ENCODE data around the gene ZNF804A. TPM values are rescaled to one million over a fixed set of nuclear protein-coding genes. Genes with fewer than 3 reads are reported as not detected.

The ZNF804A gene
- total and polyA plus RNA-seq, 2 donors from 2014 or later, result 0.19 to 1.2 TPM

DNA sequence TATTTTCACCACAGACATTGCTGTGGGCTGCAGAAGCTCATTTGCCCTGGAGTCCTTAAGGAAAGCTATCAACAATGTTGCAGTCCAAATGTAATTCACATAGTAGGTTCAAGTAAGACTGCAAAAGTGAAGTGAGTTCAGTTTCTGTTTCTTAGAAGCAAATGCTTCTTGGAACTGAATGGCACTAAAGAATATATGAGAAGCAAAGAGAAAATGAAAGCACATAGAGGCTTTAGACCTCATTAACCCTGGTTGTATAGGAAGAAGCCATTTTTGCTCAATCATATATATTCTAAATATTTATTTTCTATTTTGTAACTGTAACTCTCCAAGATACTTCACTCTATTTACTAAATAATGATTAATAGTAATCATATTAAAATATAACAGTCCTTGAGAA is 292.0 kb downstream of the ZNF804A start:
- H3K36me3 ChIP-seq (ENCODE audit: control insufficient read depth in 2 of 3, insufficient read depth in 3 of 3, low read length in 3 of 3), result no peaks in the 10 kb centered on the region
- no peak for DNase-seq
- H3K27me3 ChIP-seq (ENCODE audit: control insufficient read depth, insufficient read depth, low read length), result no peaks in the 10 kb centered on the region
- TF ChIP-seq, protein P1, sequence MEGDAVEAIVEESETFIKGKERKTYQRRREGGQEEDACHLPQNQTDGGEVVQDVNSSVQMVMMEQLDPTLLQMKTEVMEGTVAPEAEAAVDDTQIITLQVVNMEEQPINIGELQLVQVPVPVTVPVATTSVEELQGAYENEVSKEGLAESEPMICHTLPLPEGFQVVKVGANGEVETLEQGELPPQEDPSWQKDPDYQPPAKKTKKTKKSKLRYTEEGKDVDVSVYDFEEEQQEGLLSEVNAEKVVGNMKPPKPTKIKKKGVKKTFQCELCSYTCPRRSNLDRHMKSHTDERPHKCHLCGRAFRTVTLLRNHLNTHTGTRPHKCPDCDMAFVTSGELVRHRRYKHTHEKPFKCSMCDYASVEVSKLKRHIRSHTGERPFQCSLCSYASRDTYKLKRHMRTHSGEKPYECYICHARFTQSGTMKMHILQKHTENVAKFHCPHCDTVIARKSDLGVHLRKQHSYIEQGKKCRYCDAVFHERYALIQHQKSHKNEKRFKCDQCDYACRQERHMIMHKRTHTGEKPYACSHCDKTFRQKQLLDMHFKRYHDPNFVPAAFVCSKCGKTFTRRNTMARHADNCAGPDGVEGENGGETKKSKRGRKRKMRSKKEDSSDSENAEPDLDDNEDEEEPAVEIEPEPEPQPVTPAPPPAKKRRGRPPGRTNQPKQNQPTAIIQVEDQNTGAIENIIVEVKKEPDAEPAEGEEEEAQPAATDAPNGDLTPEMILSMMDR (IDR thresholded peaks at IDR 0.05; ENCODE audit: borderline replicate concordance, extremely low read depth, insufficient read depth), result no peak
- H3K9ac ChIP-seq (ENCODE audit: low read length in 3 of 3), result no peak overlapping the region
- FAIRE-seq, result no peak
- no peaks in the 10 kb centered on the region for H3K4me1 ChIP-seq (ENCODE audit: control insufficient read depth in 2 of 3, insufficient read depth in 2 of 3, low read depth in 1 of 3, low read length in 3 of 3)
- H3K9me3 ChIP-seq (ENCODE audit: control insufficient read depth in 2 of 3, insufficient read depth in 1 of 3, low read length in 3 of 3), result peaks cover 0 to 2% (median 0%) of the 10 kb centered on the region in 3 donors
- no peak overlapping the region for H3K27ac ChIP-seq (ENCODE audit: low read depth in 2 of 2, low read length in 2 of 2)
- intact Hi-C loops (cut with DNase I), result no loop called here
- H3K4me3 ChIP-seq (ENCODE audit: low read length in 3 of 3), result no peak overlapping the region

DNA sequence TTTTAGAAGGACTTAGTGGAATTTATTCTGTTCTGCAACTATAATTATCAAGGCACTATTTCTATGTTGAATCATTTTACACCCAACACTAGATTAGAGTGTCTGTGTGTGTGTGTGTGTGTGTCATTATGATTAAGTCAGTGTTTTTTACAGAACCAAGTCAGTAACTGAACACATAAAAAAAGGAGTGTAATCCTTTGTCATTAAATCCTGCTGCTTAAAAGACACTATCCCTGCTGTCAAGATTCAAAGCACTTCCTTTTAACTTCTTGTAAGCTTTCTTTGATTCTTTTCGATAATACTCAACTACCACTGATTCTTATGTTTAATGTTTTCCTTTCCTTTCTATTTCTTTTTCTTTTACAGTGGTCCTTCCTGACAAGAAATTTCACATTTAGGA is 306.7 kb downstream of the ZNF804A start:
- Histone ChIP-seq H3K36me3 (ENCODE audit: control insufficient read depth in 2 of 3, insufficient read depth in 3 of 3, low read length in 3 of 3) (no peaks in the 10 kb centered on the region), H3K9me3 (ENCODE audit: control insufficient read depth in 2 of 3, insufficient read depth in 1 of 3, low read length in 3 of 3) (peaks cover 0 to under 1% (median 0%) of the 10 kb centered on the region in 3 donors), H3K9ac (ENCODE audit: low read length in 3 of 3) (no peak overlapping the region), H3K27me3 (ENCODE audit: control insufficient read depth, insufficient read depth, low read length) (no peaks in the 10 kb centered on the region), H3K4me3 (ENCODE audit: low read length in 3 of 3) (no peak overlapping the region), H3K4me1 (ENCODE audit: control insufficient read depth in 2 of 3, insufficient read depth in 2 of 3, low read depth in 1 of 3, low read length in 3 of 3) (no peaks in the 10 kb centered on the region), H3K27ac (ENCODE audit: low read depth in 2 of 2, low read length in 2 of 2) (no peak overlapping the region)
- intact Hi-C loops (cut with DNase I), result no loop called here
- DNase-seq (no peak), FAIRE-seq (no peak)
- TF ChIP-seq, protein P1 (IDR thresholded peaks at IDR 0.05; ENCODE audit: borderline replicate concordance, extremely low read depth, insufficient read depth), result no peak

DNA sequence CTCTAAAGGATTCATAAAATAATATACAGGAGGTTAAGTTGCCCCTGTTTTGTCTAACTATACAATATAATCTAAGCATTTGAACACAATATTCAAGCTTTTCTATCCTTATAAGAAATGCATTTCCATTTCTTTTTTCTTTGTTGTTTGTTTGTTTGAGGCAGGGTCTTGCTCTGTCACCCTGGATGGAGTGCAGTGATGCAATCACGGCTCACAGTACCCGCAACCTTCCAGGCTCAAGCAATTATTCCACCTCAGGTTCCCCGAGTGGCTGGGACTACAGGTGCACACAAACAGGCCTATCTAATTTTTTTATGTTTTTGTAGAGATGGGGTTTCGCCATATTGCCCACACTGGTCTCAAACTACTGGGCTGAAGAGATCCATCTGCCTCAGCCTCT is 307.8 kb downstream of the ZNF804A start:
- Histone ChIP-seq H3K4me1 (ENCODE audit: control insufficient read depth in 2 of 3, insufficient read depth in 2 of 3, low read depth in 1 of 3, low read length in 3 of 3) (no peaks in the 10 kb centered on the region), H3K9me3 (ENCODE audit: control insufficient read depth in 2 of 3, insufficient read depth in 1 of 3, low read length in 3 of 3) (peaks cover 0 to 4% (median 0%) of the 10 kb centered on the region in 3 donors), H3K27ac (ENCODE audit: low read depth in 2 of 2, low read length in 2 of 2) (no peak overlapping the region), H3K36me3 (ENCODE audit: control insufficient read depth in 2 of 3, insufficient read depth in 3 of 3, low read length in 3 of 3) (no peaks in the 10 kb centered on the region), H3K9ac (ENCODE audit: low read length in 3 of 3) (no peak overlapping the region), H3K27me3 (ENCODE audit: control insufficient read depth, insufficient read depth, low read length) (no peaks in the 10 kb centered on the region), H3K4me3 (ENCODE audit: low read length in 3 of 3) (no peak overlapping the region)
- DNase-seq (no peak), FAIRE-seq (no peak)
- TF ChIP-seq, protein P1 (IDR thresholded peaks at IDR 0.05; ENCODE audit: borderline replicate concordance, extremely low read depth, insufficient read depth), result no peak
- intact Hi-C loops (cut with DNase I), result no loop called here

DNA sequence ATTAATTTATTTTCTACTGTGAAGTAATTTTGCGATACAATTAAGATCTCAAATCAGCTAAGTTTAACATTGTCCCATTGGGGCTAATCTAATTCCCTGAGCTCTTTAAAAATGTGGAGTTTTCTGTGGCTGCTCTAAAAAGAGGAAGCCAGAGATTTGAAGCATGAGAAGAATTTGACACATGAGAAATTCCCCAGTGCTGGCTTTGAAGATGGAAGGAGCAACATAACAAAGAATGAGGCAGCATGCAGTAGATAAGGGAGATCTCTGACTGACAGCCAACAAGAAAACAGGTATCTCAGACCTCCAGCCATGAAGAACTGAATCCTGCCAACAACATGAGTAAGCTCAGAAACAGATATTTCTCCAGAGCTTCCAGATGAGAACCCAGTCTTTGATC is 308.4 kb downstream of the ZNF804A start:
- FAIRE-seq (no peak), DNase-seq (no peak)
- Histone ChIP-seq H3K27ac (ENCODE audit: low read depth in 2 of 2, low read length in 2 of 2) (no peak overlapping the region), H3K9ac (ENCODE audit: low read length in 3 of 3) (no peak overlapping the region), H3K4me3 (ENCODE audit: low read length in 3 of 3) (no peak overlapping the region), H3K27me3 (ENCODE audit: control insufficient read depth, insufficient read depth, low read length) (no peaks in the 10 kb centered on the region), H3K36me3 (ENCODE audit: control insufficient read depth in 2 of 3, insufficient read depth in 3 of 3, low read length in 3 of 3) (no peaks in the 10 kb centered on the region), H3K9me3 (ENCODE audit: control insufficient read depth in 2 of 3, insufficient read depth in 1 of 3, low read length in 3 of 3) (peaks cover 0 to 4% (median 0%) of the 10 kb centered on the region in 3 donors), H3K4me1 (ENCODE audit: control insufficient read depth in 2 of 3, insufficient read depth in 2 of 3, low read depth in 1 of 3, low read length in 3 of 3) (no peaks in the 10 kb centered on the region)
- intact Hi-C loops (cut with DNase I), result no loop called here
- TF ChIP-seq, protein P1 (IDR thresholded peaks at IDR 0.05; ENCODE audit: borderline replicate concordance, extremely low read depth, insufficient read depth), result no peak
